Stomach (tissue), 9 donors: ENCODE data around the gene CCDC12. TPM values are rescaled to one million over a fixed set of nuclear protein-coding genes. Genes with fewer than 3 reads are reported as not detected.

Source experiments
- DNase-seq, 2 donors: peaks; one replicate each; pipeline versions ENCODE4 v3.0.0 to v3.0.0-alpha.2; 2013 to 2019
- H3K27ac ChIP-seq, 5 donors: fragments of 200-600 bp in 4 of 5; sonication (generic) in 4 of 5; one replicate each; pipeline ENCODE4 v1.5.1; 2013 to 2019; ENCODE audit warnings: mild to moderate bottlenecking in 1 of 5, moderate library complexity in 1 of 5
- H3K27me3 ChIP-seq, 3 donors: fragments of 200-600 bp; sonication (generic); one replicate each; pipeline ENCODE4 v1.5.1; 2017 to 2019; ENCODE audit warnings: mixed run types in 1 of 3
- H3K36me3 ChIP-seq, 4 donors: fragments of 200-600 bp; sonication (generic); 1 replicate in 3 of 4; 2 replicates in 1 of 4; pipeline ENCODE4 v1.5.1; 2016 to 2019
- H3K4me1 ChIP-seq, 4 donors: fragments of 200-600 bp; sonication (generic); one replicate each; pipeline ENCODE4 v1.5.1; 2016 to 2019
- H3K4me3 ChIP-seq, 4 donors: fragments of 200-600 bp; sonication (generic) in 3 of 4; one replicate each; pipeline ENCODE4 v1.5.1; 2016 to 2019; ENCODE audit warnings: mild to moderate bottlenecking in 1 of 4
- H3K9me3 ChIP-seq, 4 donors: fragments of 200-600 bp; sonication (generic); one replicate each; pipeline ENCODE4 v1.5.1; 2016 to 2019
- EP300 ChIP-seq: sonication (generic); formaldehyde crosslinking; IDR thresholded peaks from one replicate; pipeline ENCODE4 v1.6.1; 2017; ENCODE audit warnings: antibody characterized with exemption
- POLR2A ChIP-seq, 4 donors: fragments of 450-650 bp; IDR thresholded peaks; one replicate each; pipeline ENCODE4 v1.6.1; 2016; ENCODE audit warnings: antibody characterized with exemption in 4 of 4, control low read depth in 2 of 4, mild to moderate bottlenecking in 1 of 4, moderate library complexity in 1 of 4
- POLR2AphosphoS5 ChIP-seq, 3 donors: sonication (generic); formaldehyde crosslinking; IDR thresholded peaks; one replicate each; pipeline ENCODE4 v1.6.1; 2016; ENCODE audit warnings: antibody characterized with exemption in 3 of 3
- WGBS, 5 donors: extraction: QIAGEN DNeasy Blood & Tissue Kit in 3 of 5; methylation state at CpG; one replicate each; pipeline versions ENCODE4 v1.1.5 to v1.1.7; 2013 to 2018; 5-methylcytosine and 5-hydroxymethylcytosine counted together
- intact Hi-C: fragments of 100-400 bp; cut with DNase I; formaldehyde crosslinking; loops from one replicate; pipeline ENCODE4 v1.15.1; 2023; ENCODE audit warnings: low total_unique reads
- polyA plus RNA-seq, 3 donors: library from polyadenylated mRNA; stranded (reverse); fragments of 200-250 nt; gene quantifications; one replicate each; pipeline ENCODE4 v1.2.3, GENCODE V29; 2013
- total RNA-seq, 5 donors: library from RNA; depleted of rRNA; stranded (reverse); fragments of >200 nt; gene quantifications; one replicate each; pipeline versions ENCODE4 v1.1.0 to v1.2.3, GENCODE V29; 2014 to 2016
- TF ChIP-seq, protein P1 (sequence below), 7 experiments: fragments of 450-650 bp in 4 of 7; fragments of 200-600 bp in 3 of 7; sonication (generic) in 3 of 7; IDR thresholded peaks; one replicate each; pipeline ENCODE4 v1.5.1; 2016 to 2019; ENCODE audit warnings: antibody characterized with exemption in 7 of 7, control low read depth in 2 of 7, mild to moderate bottlenecking in 1 of 7
- donor health status: healthy with polysubstance abuse.
- donor health status: Bipolar disorder and iron deficiency.
- donor health status: healthy.

Gene CCDC12
- total and polyA plus RNA-seq, 8 donors, result 2.9 to 88.7 (median 47.1) TPM

DNA sequence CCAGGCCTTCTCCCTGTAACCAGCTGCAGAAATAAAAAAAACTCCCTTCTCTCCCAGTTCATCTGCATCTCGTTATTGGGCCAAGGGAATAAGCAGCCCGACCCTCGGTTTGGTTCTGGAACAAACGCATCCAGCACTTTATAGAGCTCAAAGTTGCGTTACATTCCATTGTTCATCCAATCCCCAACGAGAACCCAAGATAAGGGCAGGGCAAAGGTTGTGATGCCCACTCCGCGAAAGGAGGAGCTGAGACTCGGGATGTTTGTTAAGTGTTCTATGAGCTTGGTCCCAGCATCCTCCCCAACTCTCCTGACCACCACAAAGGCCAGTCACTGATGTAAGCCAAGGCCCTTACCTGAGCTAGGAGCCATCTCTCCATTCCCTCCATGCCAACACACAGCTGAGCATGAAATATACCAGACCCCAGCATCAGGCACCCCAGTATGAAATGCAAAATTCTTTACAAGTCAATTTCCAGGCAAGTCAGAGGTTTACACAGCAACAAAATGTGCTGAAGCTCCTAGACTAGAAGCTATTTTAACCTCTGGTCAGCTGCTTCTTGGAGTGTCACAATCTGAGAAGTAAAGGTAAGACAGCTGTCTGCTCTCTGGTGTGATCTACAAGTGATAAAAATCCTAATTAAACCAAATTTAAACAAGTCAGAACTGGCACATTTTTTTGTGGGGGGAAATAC is 17.9 kb downstream of the CCDC12 start:
- 62 to 74% (median 69%) methylated on average over 9 of the region's 9 CpGs for WGBS, 5 donors
- H3K9me3 ChIP-seq, result no peaks in the 10 kb centered on the region
- peak overlapping the region in 4 of 5 donors; percentile 24 to 80 (median 60) for H3K27ac ChIP-seq
- no peak for DNase-seq
- TF ChIP-seq POLR2A (IDR thresholded peaks at IDR 0.05), result no peak
- no peak for TF ChIP-seq POLR2AphosphoS5 (IDR thresholded peaks at IDR 0.05)
- TF ChIP-seq EP300, result no peak
- TF ChIP-seq, protein P1, sequence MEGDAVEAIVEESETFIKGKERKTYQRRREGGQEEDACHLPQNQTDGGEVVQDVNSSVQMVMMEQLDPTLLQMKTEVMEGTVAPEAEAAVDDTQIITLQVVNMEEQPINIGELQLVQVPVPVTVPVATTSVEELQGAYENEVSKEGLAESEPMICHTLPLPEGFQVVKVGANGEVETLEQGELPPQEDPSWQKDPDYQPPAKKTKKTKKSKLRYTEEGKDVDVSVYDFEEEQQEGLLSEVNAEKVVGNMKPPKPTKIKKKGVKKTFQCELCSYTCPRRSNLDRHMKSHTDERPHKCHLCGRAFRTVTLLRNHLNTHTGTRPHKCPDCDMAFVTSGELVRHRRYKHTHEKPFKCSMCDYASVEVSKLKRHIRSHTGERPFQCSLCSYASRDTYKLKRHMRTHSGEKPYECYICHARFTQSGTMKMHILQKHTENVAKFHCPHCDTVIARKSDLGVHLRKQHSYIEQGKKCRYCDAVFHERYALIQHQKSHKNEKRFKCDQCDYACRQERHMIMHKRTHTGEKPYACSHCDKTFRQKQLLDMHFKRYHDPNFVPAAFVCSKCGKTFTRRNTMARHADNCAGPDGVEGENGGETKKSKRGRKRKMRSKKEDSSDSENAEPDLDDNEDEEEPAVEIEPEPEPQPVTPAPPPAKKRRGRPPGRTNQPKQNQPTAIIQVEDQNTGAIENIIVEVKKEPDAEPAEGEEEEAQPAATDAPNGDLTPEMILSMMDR (IDR thresholded peaks at IDR 0.05), result no peak
- H3K27me3 ChIP-seq, result no peaks in the 10 kb centered on the region
- no peak overlapping the region for H3K4me3 ChIP-seq
- peaks cover 72 to 86% (median 82%) of the 10 kb centered on the region in 4 donors for H3K4me1 ChIP-seq
- peaks cover 0 to 4% (median 0%) of the 10 kb centered on the region in 4 donors for H3K36me3 ChIP-seq
- intact Hi-C loops, result no loop called here

DNA sequence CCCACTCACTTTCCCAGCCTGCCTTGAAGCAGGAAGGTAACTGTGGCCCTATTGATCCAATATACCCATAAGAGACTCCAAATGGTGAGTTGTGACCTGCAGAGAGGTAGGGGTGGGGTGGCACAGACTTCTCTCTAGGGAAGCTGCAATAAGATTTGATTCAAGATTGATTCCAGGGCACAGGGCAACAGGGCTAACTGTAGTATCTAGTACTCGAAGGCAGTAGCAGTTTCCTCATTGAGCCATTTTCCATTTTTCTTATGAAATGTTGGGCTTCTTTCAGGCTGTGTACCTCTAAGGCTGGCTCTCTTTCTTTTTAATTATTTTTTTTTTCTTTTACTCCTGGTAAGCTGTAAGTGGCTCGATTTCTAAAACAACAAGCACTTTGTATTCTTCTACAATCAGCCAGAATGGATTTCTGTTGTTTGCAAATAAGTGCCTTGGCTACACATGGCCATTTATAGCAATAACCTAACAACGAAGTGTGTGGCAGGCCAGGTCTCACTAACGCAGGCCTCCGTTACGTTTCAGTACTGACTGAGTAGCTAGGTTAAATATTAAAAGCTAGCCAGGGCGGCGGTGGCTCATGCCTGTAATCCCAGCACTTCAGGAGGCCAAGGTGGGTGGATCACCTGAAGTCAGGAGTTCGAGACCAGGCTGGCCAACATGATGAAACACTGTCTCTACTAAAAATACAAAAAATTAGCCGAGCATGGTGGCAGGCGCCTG is 19.3 kb downstream of the CCDC12 start:
- H3K4me3 ChIP-seq, result no peak overlapping the region
- intact Hi-C loops, result no loop called here
- H3K4me1 ChIP-seq, result peaks cover 84 to 99% (median 90%) of the 10 kb centered on the region in 4 donors
- no peaks in the 10 kb centered on the region for H3K27me3 ChIP-seq
- H3K9me3 ChIP-seq, result no peaks in the 10 kb centered on the region
- TF ChIP-seq POLR2A (IDR thresholded peaks at IDR 0.05), result no peak
- no peak for TF ChIP-seq EP300
- TF ChIP-seq POLR2AphosphoS5 (IDR thresholded peaks at IDR 0.05), result no peak
- TF ChIP-seq, protein P1 (IDR thresholded peaks at IDR 0.05), result no peak
- DNase-seq, result peak in 1 of 2 donors; percentile 71
- H3K36me3 ChIP-seq, result no peaks in the 10 kb centered on the region
- H3K27ac ChIP-seq, result peak overlapping the region; percentile 12 to 60 (median 57)
- WGBS, 5 donors, result 40 to 59% (median 50%) methylated on average over 11 of the region's 11 CpGs

DNA sequence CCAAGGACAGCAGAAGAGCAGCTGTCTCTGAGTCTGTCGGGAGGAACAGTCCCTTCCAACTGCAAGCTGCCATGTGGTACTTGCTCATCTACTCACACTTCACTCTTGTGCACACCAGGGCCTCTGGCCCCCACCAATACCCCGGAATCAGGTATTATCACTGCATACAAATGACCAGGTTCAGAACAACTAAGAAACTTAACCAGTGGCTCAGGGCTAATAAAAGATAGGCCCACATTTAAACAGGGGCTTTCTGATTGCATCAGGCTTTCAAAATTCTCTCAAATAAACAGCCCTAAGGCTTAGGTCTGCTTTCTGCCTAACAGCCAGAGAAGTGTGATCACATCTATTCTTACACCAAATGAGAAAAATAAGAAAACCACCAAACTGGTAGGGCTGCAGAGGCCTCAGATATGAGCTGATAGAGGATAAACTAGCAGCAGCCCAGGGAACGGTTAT is 20.7 kb downstream of the CCDC12 start:
- intact Hi-C loops, result no loop called here
- H3K36me3 ChIP-seq, result no peaks in the 10 kb centered on the region
- H3K27ac ChIP-seq, result peak overlapping the region; percentile 23 to 69 (median 57)
- no peak for DNase-seq
- peaks cover 77 to 97% (median 86%) of the 10 kb centered on the region in 4 donors for H3K4me1 ChIP-seq
- 36 to 52% (median 47%) methylated on average over 3 of the region's 3 CpGs for WGBS, 5 donors
- TF ChIP-seq EP300, result no peak
- TF ChIP-seq POLR2A (IDR thresholded peaks at IDR 0.05), result no peak
- TF ChIP-seq, protein P1 (IDR thresholded peaks at IDR 0.05), result no peak
- TF ChIP-seq POLR2AphosphoS5 (IDR thresholded peaks at IDR 0.05), result no peak
- H3K4me3 ChIP-seq, result no peak overlapping the region
- no peaks in the 10 kb centered on the region for H3K9me3 ChIP-seq
- no peaks in the 10 kb centered on the region for H3K27me3 ChIP-seq

DNA sequence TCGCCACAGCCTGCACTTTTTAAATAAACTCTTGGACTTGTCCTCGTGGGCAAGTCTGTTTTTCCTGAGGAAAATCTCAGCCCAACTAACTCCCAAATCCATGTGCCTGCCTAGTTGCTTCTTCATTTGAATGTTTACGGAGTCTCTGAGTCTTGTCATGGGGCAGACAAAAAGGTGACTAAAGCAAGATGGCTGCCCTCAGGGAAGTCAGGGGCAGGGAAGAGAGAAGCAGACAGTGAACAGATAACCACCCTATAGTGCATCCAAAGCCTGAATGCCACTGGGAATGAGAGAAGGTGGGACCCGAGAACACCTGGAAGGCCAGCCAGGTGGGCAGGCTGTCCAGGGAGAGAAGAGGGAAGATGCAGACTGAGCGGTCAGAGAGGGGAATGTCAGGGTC is 21.4 kb downstream of the CCDC12 start:
- H3K4me1 ChIP-seq, result peaks cover 77 to 97% (median 86%) of the 10 kb centered on the region in 4 donors
- peak overlapping the region in 3 of 5 donors; percentile 36 to 69 (median 60) for H3K27ac ChIP-seq
- H3K36me3 ChIP-seq, result no peaks in the 10 kb centered on the region
- no peak for DNase-seq
- H3K27me3 ChIP-seq, result no peaks in the 10 kb centered on the region
- WGBS, 5 donors, result 79 to 86% (median 79%) methylated on average over 5 of the region's 5 CpGs
- H3K9me3 ChIP-seq, result no peaks in the 10 kb centered on the region
- no peak overlapping the region for H3K4me3 ChIP-seq
- TF ChIP-seq, protein P1 (IDR thresholded peaks at IDR 0.05), result no peak
- TF ChIP-seq POLR2A (IDR thresholded peaks at IDR 0.05) (no peak), EP300 (no peak), POLR2AphosphoS5 (IDR thresholded peaks at IDR 0.05) (no peak)
- intact Hi-C loops, result no loop called here
